Right lobe of liver (tissue), 4 donors: ENCODE results near the gene CDH4.

Source experiments
- CTCF ChIP-seq, 4 donors: fragments of 200-600 bp in 3 of 4; fragments of 450-650 bp in 1 of 4; IDR thresholded peaks; one replicate each; pipeline versions ENCODE4 v1.5.1 to v1.8.0; 2016 to 2022; ENCODE audit warnings: antibody characterized with exemption in 4 of 4, mild to moderate bottlenecking in 2 of 4
- POLR2A ChIP-seq: fragments of 450-650 bp; IDR thresholded peaks from one replicate; pipeline ENCODE4 v1.6.1; 2017; ENCODE audit warnings: antibody characterized with exemption, mild to moderate bottlenecking
- donor health status: DM: no; HTN: no; CAD: no.
- donor health status: DM: no; HTN: no; CAD: no.
- donor health status: DM: no; HTN: yes; CAD: no.

GRCh38 chr20:61360296-61360695 lies 108.2 kb downstream of the CDH4 start:
- no peak for TF ChIP-seq CTCF (IDR thresholded peaks at IDR 0.05)
- TF ChIP-seq POLR2A, result no peak
